ENCODE results near the gene PKP1.

Gene PKP1

GRCh38 chr1:201310986-201311355, 27.7 kb downstream of the PKP1 start:
- no peak for DNase-seq

- no peak for DNase-seq
These were observed 28.2 kb downstream of the PKP1 start for GRCh38 chr1:201311356-201312011.

- no peak for DNase-seq
These were observed 29.0 kb downstream of the PKP1 start for GRCh38 chr1:201312298-201312697.

- no peak for DNase-seq
These were observed 29.8 kb downstream of the PKP1 start for GRCh38 chr1:201313086-201313485.

- DNase-seq: no peak
These were observed 33.2 kb downstream of the PKP1 start for GRCh38 chr1:201316556-201316955.

GRCh38 chr1:201317551-201317950, 34.2 kb downstream of the PKP1 start:
- no peak for DNase-seq

- no peak for DNase-seq
These were observed 35.4 kb downstream of the PKP1 start for GRCh38 chr1:201318504-201319340.

- DNase-seq: no peak
These were observed 36.3 kb downstream of the PKP1 start for GRCh38 chr1:201319631-201320030.

GRCh38 chr1:201320168-201320788, 37.0 kb downstream of the PKP1 start:
- DNase-seq: no peak

- DNase-seq: no peak
These were observed 38.6 kb downstream of the PKP1 start for GRCh38 chr1:201321826-201322390.

GRCh38 chr1:201322653-201323510, 39.6 kb downstream of the PKP1 start:
- DNase-seq: no peak

GRCh38 chr1:201324306-201324705, 41.0 kb downstream of the PKP1 start:
- DNase-seq: no peak

GRCh38 chr1:201324821-201325677, 41.7 kb downstream of the PKP1 start:
- DNase-seq: no peak

- no peak for DNase-seq
These were observed 42.4 kb downstream of the PKP1 start for GRCh38 chr1:201325678-201326060.

GRCh38 chr1:201326710-201327109, 43.4 kb downstream of the PKP1 start:
- no peak for DNase-seq

- DNase-seq: no peak
These were observed 44.5 kb downstream of the PKP1 start for GRCh38 chr1:201327687-201328240.

GRCh38 chr1:201328576-201328975, 45.3 kb downstream of the PKP1 start:
- DNase-seq: no peak

GRCh38 chr1:201329286-201329685, 46.0 kb downstream of the PKP1 start:
- no peak for DNase-seq

- no peak for DNase-seq
These were observed 46.5 kb downstream of the PKP1 start for GRCh38 chr1:201329801-201330200.

GRCh38 chr1:201330541-201330940, 47.2 kb downstream of the PKP1 start:
- no peak for DNase-seq

GRCh38 chr1:201331166-201331565, 47.9 kb downstream of the PKP1 start:
- DNase-seq: no peak

Measured in activated gamma-delta T cell (primary cell).